ENCODE data around the gene XPOT. TPM values are rescaled to one million over a fixed set of nuclear protein-coding genes. Genes with fewer than 3 reads are reported as not detected.

Gene XPOT
- total RNA-seq, 1 donor from 2014 or later = 109 TPM

- H3K4me2 ChIP-seq = no peak overlapping the region
- no peaks in the 10 kb centered on the region for H3K9me3 Mint-ChIP-seq
- H3K9ac ChIP-seq = no peak overlapping the region
- no peaks in the 10 kb centered on the region for H3K4me1 ChIP-seq
- no peak overlapping the region for H2AFZ ChIP-seq (replicated peaks)
- H3K9me3 ChIP-seq (ENCODE audit: low read depth) = no peaks in the 10 kb centered on the region
- DNase-seq (ENCODE audit: low spot score) = no peak
- no peaks in the 10 kb centered on the region for H3K27me3 ChIP-seq
- H3K36me3 ChIP-seq = peaks cover 57% of the 10 kb centered on the region
- H3K27me3 Mint-ChIP-seq (ENCODE audit: insufficient read depth, low read depth) = peaks cover 3% of the 10 kb centered on the region
- no peak overlapping the region for H3K4me3 ChIP-seq
- H3K36me3 Mint-ChIP-seq = peaks cover 16% of the 10 kb centered on the region
- H3K27ac Mint-ChIP-seq = no peak overlapping the region
- H3K27ac ChIP-seq = no peak overlapping the region
- TF ChIP-seq EZH2 (IDR thresholded peaks at IDR 0.05) (no peak), EZH2phosphoT487 (IDR thresholded peaks at IDR 0.05) (no peak), CTCF (IDR thresholded peaks at IDR 0.05) (no peak)
- no peaks in the 10 kb centered on the region for H4K20me1 ChIP-seq (ENCODE audit: low read depth)
- H3K4me1 Mint-ChIP-seq = no peaks in the 10 kb centered on the region
- no peak overlapping the region for H3K4me3 Mint-ChIP-seq
- H3F3A ChIP-seq (ENCODE audit: low read depth) = no peaks in the 10 kb centered on the region
- no peaks in the 10 kb centered on the region for H3K79me2 ChIP-seq (ENCODE audit: low read depth)
Observed at GRCh38 chr12:64418209-64418608, 14.0 kb downstream of the XPOT start.

GRCh38 chr12:64419696-64420095, 15.5 kb downstream of the XPOT start:
- H3K27me3 ChIP-seq = no peaks in the 10 kb centered on the region
- H3K4me3 Mint-ChIP-seq = no peak overlapping the region
- H3K36me3 Mint-ChIP-seq = peaks cover 22% of the 10 kb centered on the region
- H3F3A ChIP-seq (ENCODE audit: low read depth) = no peaks in the 10 kb centered on the region
- no peaks in the 10 kb centered on the region for H3K9me3 ChIP-seq (ENCODE audit: low read depth)
- peaks cover 64% of the 10 kb centered on the region for H3K36me3 ChIP-seq
- no peak overlapping the region for H2AFZ ChIP-seq (replicated peaks)
- H4K20me1 ChIP-seq (ENCODE audit: low read depth) = no peaks in the 10 kb centered on the region
- no peaks in the 10 kb centered on the region for H3K4me1 ChIP-seq
- H3K79me2 ChIP-seq (ENCODE audit: low read depth) = no peaks in the 10 kb centered on the region
- no peak overlapping the region for H3K9ac ChIP-seq
- TF ChIP-seq CTCF (IDR thresholded peaks at IDR 0.05) (no peak), EZH2 (IDR thresholded peaks at IDR 0.05) (no peak), EZH2phosphoT487 (IDR thresholded peaks at IDR 0.05) (no peak)
- no peak overlapping the region for H3K4me3 ChIP-seq
- no peak overlapping the region for H3K27ac ChIP-seq
- no peaks in the 10 kb centered on the region for H3K4me1 Mint-ChIP-seq
- peaks cover 3% of the 10 kb centered on the region for H3K27me3 Mint-ChIP-seq (ENCODE audit: insufficient read depth, low read depth)
- no peak overlapping the region for H3K4me2 ChIP-seq
- DNase-seq (ENCODE audit: low spot score) = no peak
- no peaks in the 10 kb centered on the region for H3K9me3 Mint-ChIP-seq
- H3K27ac Mint-ChIP-seq = no peak overlapping the region

- H4K20me1 ChIP-seq (ENCODE audit: low read depth) = no peaks in the 10 kb centered on the region
- no peaks in the 10 kb centered on the region for H3K9me3 ChIP-seq (ENCODE audit: low read depth)
- H3K4me3 ChIP-seq = no peak overlapping the region
- no peaks in the 10 kb centered on the region for H3K9me3 Mint-ChIP-seq
- H3K27me3 ChIP-seq = no peaks in the 10 kb centered on the region
- no peaks in the 10 kb centered on the region for H3K27me3 Mint-ChIP-seq (ENCODE audit: insufficient read depth, low read depth)
- no peak overlapping the region for H3K4me2 ChIP-seq
- H3K79me2 ChIP-seq (ENCODE audit: low read depth) = no peaks in the 10 kb centered on the region
- H2AFZ ChIP-seq (replicated peaks) = no peak overlapping the region
- peaks cover 32% of the 10 kb centered on the region for H3K36me3 ChIP-seq
- H3K27ac ChIP-seq = no peak overlapping the region
- H3K9ac ChIP-seq = no peak overlapping the region
- no peaks in the 10 kb centered on the region for H3F3A ChIP-seq (ENCODE audit: low read depth)
- H3K4me1 ChIP-seq = no peaks in the 10 kb centered on the region
- H3K4me3 Mint-ChIP-seq = no peak overlapping the region
- DNase-seq (ENCODE audit: low spot score) = no peak
- H3K27ac Mint-ChIP-seq = no peak overlapping the region
- TF ChIP-seq CTCF (IDR thresholded peaks at IDR 0.05) (no peak), EZH2 (IDR thresholded peaks at IDR 0.05) (no peak), EZH2phosphoT487 (IDR thresholded peaks at IDR 0.05) (no peak)
- no peaks in the 10 kb centered on the region for H3K4me1 Mint-ChIP-seq
- H3K36me3 Mint-ChIP-seq = peaks cover 42% of the 10 kb centered on the region
Observed at GRCh38 chr12:64427988-64428387, 23.8 kb downstream of the XPOT start.

All from neural progenitor cell (in vitro differentiated cells).